Prostate gland (tissue), 2 donors: ENCODE data around the gene PDE4D.

Experiments used
- CTCF ChIP-seq, 4 experiments: fragments of 200-600 bp in 2 of 4; fragments of 450-650 bp in 2 of 4; sonication (generic) in 2 of 4; IDR thresholded peaks; 1 replicate in 3 of 4; 2 replicates in 1 of 4; pipeline ENCODE4 v1.5.1; 2016 to 2019; ENCODE audit warnings: antibody characterized with exemption in 4 of 4, mild to moderate bottlenecking in 2 of 4, moderate library complexity in 2 of 4
- POLR2AphosphoS5 ChIP-seq: sonication (generic); formaldehyde crosslinking; IDR thresholded peaks from one replicate; pipeline ENCODE4 v1.6.1; 2017; ENCODE audit warnings: antibody characterized with exemption

- TF ChIP-seq POLR2AphosphoS5 (no peak), CTCF (IDR thresholded peaks at IDR 0.05) (no peak)
Measured at GRCh38 chr5:58961631-58962280, 931.8 kb downstream of the PDE4D start.
